ENCODE results near the gene CHST9. TPM values are rescaled to one million over a fixed set of nuclear protein-coding genes. Genes with fewer than 3 reads are reported as not detected.

Gene CHST9
- total RNA-seq (2022; extraction: Qiagen RNA extraction; ENCODE audit: low read depth): 0.06 TPM in 1 of 5 replicates, not detected in the others

GRCh38 chr18:27185025-27185763, at the start of gene CHST9:
TSS of gene CHST9 (minus strand) at chr18:27185308. CDS start at chr18:27142809, 42,499 bp downstream.

DNA sequence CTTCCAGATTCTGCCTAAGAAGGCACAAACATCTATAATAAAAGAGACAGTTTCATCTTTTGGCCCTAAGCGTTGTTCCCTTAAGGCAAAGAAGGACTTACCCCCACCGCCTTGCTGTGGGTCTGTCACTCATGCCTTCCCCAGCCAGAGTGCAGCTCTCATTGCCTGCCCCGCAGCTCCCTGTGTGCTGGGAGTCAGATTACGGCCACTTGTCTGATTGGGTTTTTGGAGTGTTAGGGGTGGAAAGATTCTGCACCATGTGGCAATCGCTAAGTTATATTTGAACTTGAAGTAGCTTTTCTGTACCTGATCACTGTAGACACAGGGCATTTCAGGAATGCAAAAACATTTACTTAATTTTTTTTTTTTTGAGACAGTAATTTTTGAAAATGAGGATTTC, 319.6 kb downstream of the CHST9 start, which contains the start of gene AQP4:
Gene AQP4, minus strand, starts transcription at position 151 of the 400 bp plus-strand sequence. Its CDS starts 18 bp downstream, at position 133.

Measured in A549 treated with RU486 at 1 μM for 4 hours (cell line).